K562 (cell line): ENCODE results near the gene LRP1B. TPM values are rescaled to one million over a fixed set of nuclear protein-coding genes. Genes with fewer than 3 reads are reported as not detected.

Experiments
- ATAC-seq: fragments of 200-7000 bp; cut with Tn5 transposase; 3 replicates; pipeline ENCODE4 v1.9.1; 2020; ENCODE audit warnings: moderate library complexity
- BruUV-seq: library from RNA; stranded (reverse); fragments of 400-500 nt; replicated peaks from 2 replicates; lab custom pipeline; 2021; lab: Mats Ljungman, UMichigan
- CTCF ChIA-PET: fragments of 300-600 bp; formaldehyde crosslinking; extraction: SDS; loops from one replicate; lab custom pipeline; 2021; ENCODE audit warnings: low intra/inter-chr PET ratio; lab: Yijun Ruan, JAX
- POLR2A ChIA-PET: fragments of 300-600, 350-650 bp; sonication (Branson Sonifier 250); formaldehyde crosslinking; extraction: SDS; loops from one replicate; lab custom pipeline; 2021; ENCODE audit warnings: antibody characterized with exemption, inconsistent platforms; lab: Yijun Ruan, JAX
- DNase-seq, 4 experiments: peaks; one replicate each; pipeline versions ENCODE4 v3.0.0 to v3.0.0-alpha.2; 2011 to 2018; ENCODE audit warnings: low spot score in 3 of 4, mixed read lengths in 3 of 4; ENCODE audit errors: extremely low read depth in 1 of 4
- FAIRE-seq: peaks from 2 replicates; lab custom pipeline; 2011; peaks lifted over from hg19 to GRCh38; lab: Jason Lieb, UNC
- H2AFZ ChIP-seq: 2 replicates; pipeline ENCODE4 v1.6.0; 2011; ENCODE audit warnings: low read depth, low read length, control low read depth, inconsistent platforms
- H3K27ac ChIP-seq: fragments of 200-600 bp; 3 replicates; pipeline ENCODE4 v1.8.0; 2011; ENCODE audit warnings: low read depth, mild to moderate bottlenecking, control low read depth, inconsistent platforms, low read length, moderate library complexity, mixed read lengths; ENCODE audit errors: extremely low read depth
- H3K27me3 ChIP-seq, 2 experiments: fragments of 300-600 bp in 1 of 2; 2 replicates in 1 of 2; 3 replicates in 1 of 2; pipeline versions ENCODE4 v1.6.0 to v1.8.0; 2011; ENCODE audit warnings: inconsistent platforms in 2 of 2, low read length in 2 of 2, mild to moderate bottlenecking in 1 of 2, mixed read lengths in 1 of 2, moderate library complexity in 1 of 2; ENCODE audit not compliant: control insufficient read depth in 2 of 2, insufficient read depth in 2 of 2
- H3K36me3 ChIP-seq: fragments of 300-600 bp; 3 replicates; pipeline ENCODE4 v1.8.0; 2011; ENCODE audit warnings: mild to moderate bottlenecking, low read length, inconsistent platforms; ENCODE audit not compliant: control insufficient read depth, insufficient read depth
- H3K4me1 ChIP-seq, 2 experiments: fragments of 200-600 bp in 1 of 2; replicated peaks in 1 of 2; 2 replicates in 1 of 2; 3 replicates in 1 of 2; pipeline versions ENCODE4 v1.5.1 to v1.8.0; 2011; ENCODE audit warnings: inconsistent platforms in 2 of 2, low read length in 2 of 2, mild to moderate bottlenecking in 1 of 2, mixed read lengths in 1 of 2, moderate library complexity in 1 of 2; ENCODE audit not compliant: control insufficient read depth in 2 of 2, insufficient read depth in 2 of 2
- H3K4me2 ChIP-seq: 2 replicates; pipeline ENCODE4 v1.6.1; 2011; ENCODE audit warnings: low read length, control low read depth, inconsistent platforms, mixed read lengths; ENCODE audit not compliant: insufficient read depth
- H3K4me3 ChIP-seq: fragments of 200-600 bp; sonication (generic), shearing (Covaris generic); 2 replicates; pipeline ENCODE4 v1.5.1; 2016; ENCODE audit warnings: control low read depth, inconsistent platforms
- H3K79me2 ChIP-seq: fragments of 200-600 bp; 3 replicates; pipeline ENCODE4 v1.8.0; 2011; ENCODE audit warnings: low read length, inconsistent platforms; ENCODE audit not compliant: control insufficient read depth, insufficient read depth
- H3K9ac ChIP-seq, 2 experiments: 2 replicates each; pipeline versions ENCODE4 v1.6.0 to v1.6.1; 2011; ENCODE audit warnings: low read depth in 2 of 2, low read length in 2 of 2, control low read depth in 1 of 2, inconsistent platforms in 1 of 2, mild to moderate bottlenecking in 1 of 2, mixed read lengths in 1 of 2; ENCODE audit not compliant: insufficient read depth in 1 of 2
- H3K9me1 ChIP-seq: one replicate; pipeline ENCODE4 v1.6.0; 2011; ENCODE audit warnings: inconsistent platforms, mild to moderate bottlenecking, low read length, moderate library complexity; ENCODE audit not compliant: control insufficient read depth, insufficient read depth
- H3K9me3 ChIP-seq: replicated peaks from 2 replicates; pipeline ENCODE4 v1.5.1; 2011; ENCODE audit warnings: low read depth, low read length, inconsistent platforms; ENCODE audit not compliant: control insufficient read depth, insufficient read depth
- H4K20me1 ChIP-seq: replicated peaks from 2 replicates; pipeline ENCODE4 v1.6.1; 2011; ENCODE audit warnings: low read length, inconsistent platforms, mixed read lengths; ENCODE audit not compliant: control insufficient read depth, insufficient read depth
- MAZ ChIP-seq, 2 experiments: fragments of 450-650 bp in 1 of 2; sonication (generic) in 1 of 2; formaldehyde crosslinking; IDR thresholded peaks in 1 of 2; conservative IDR thresholded peaks in 1 of 2; 2 replicates each; pipeline versions ENCODE4 v1.4.0 to v1.5.0; 2020; ENCODE audit warnings: mild to moderate bottlenecking in 1 of 2, missing genetic modification reagents in 1 of 2
- NFATC3 ChIP-seq: fragments of 450-650 bp; IDR thresholded peaks from 2 replicates; pipeline ENCODE4 v1.6.1; 2017; ENCODE audit warnings: mild to moderate bottlenecking
- SETDB1 ChIP-seq: IDR thresholded peaks from one replicate; pipeline ENCODE4 v1.6.1; 2012; ENCODE audit warnings: low read length, control low read depth, inconsistent platforms
- ZNF41 ChIP-seq: fragments of 250-450 bp; sonication (Bioruptor Pico); conservative IDR thresholded peaks from 2 replicates; pipeline ENCODE4 v1.4.0; 2020; ENCODE audit warnings: mild to moderate bottlenecking
- ZNF561 ChIP-seq: fragments of 450-650 bp; formaldehyde crosslinking; conservative IDR thresholded peaks from 2 replicates; pipeline ENCODE4 v1.4.0; 2020; ENCODE audit warnings: mild to moderate bottlenecking, moderate library complexity
- ZNF695 ChIP-seq: fragments of 450-650 bp; formaldehyde crosslinking; IDR thresholded peaks from 2 replicates; pipeline ENCODE4 v1.4.0; 2020; ENCODE audit warnings: mild to moderate bottlenecking, moderate library complexity
- in situ Hi-C: fragments of 300-500 bp; cut with MboI; formaldehyde crosslinking; loops from 4 replicates; pipeline ENCODE4 v1.15.0; 2018; ENCODE audit warnings: inconsistent platforms, mixed read lengths
- intact Hi-C: fragments of 100-400 bp; cut with micrococcal nuclease; formaldehyde crosslinking; loops from 2 replicates; pipeline ENCODE4 v1.14.2; 2022
- polyA plus RNA-seq, 8 experiments: library from polyadenylated mRNA; depleted of rRNA in 4 of 8; stranded (reverse) in 5 of 8; unstranded in 3 of 8; fragments of >200 nt; fragmentation: Nextera tagmentation in 2 of 8; fragmentation: Illumina TruSeq in 1 of 8; extraction: Ambion mirVana in 2 of 8; extraction: Trizol in 1 of 8; gene quantifications; 2 replicates each; pipeline versions ENCODE4 v1.2.1 to v1.2.3, GENCODE V29; 2011 to 2014; ENCODE audit warnings: inconsistent platforms in 1 of 8, missing spikeins in 1 of 8
- total RNA-seq, 7 experiments: library from RNA; depleted of rRNA in 6 of 7; stranded (reverse); fragments of >200 nt in 6 of 7; fragmentation: Illumina TruSeq in 2 of 7; extraction: Trizol in 2 of 7; gene quantifications; 2 replicates each; pipeline versions ENCODE4 v1.2.1 to v1.2.3, GENCODE V29; 2011 to 2021; ENCODE audit warnings: low replicate concordance in 1 of 7
- TF ChIP-seq, protein P1 (sequence below), 2 experiments: fragments of 450-650 bp; IDR thresholded peaks; 2 replicates each; pipeline ENCODE4 v1.6.1; 2016; ENCODE audit warnings: mild to moderate bottlenecking in 2 of 2, borderline replicate concordance in 1 of 2, low read depth in 1 of 2, moderate library complexity in 1 of 2
- TF ChIP-seq, protein P2 (sequence below): fragments of 250-450 bp; sonication (Bioruptor Pico); IDR thresholded peaks from 2 replicates; pipeline ENCODE4 v1.5.0; 2020; ENCODE audit warnings: mild to moderate bottlenecking
- TF ChIP-seq, protein P3 (sequence below): fragments of 450-650 bp; IDR thresholded peaks from 2 replicates; pipeline ENCODE4 v1.6.1; 2018; ENCODE audit warnings: mild to moderate bottlenecking, low read depth; ENCODE audit not compliant: partially characterized antibody
- TF ChIP-seq, protein P4 (sequence below): conservative IDR thresholded peaks from 2 replicates; pipeline ENCODE4 v1.6.1; 2011; ENCODE audit warnings: low read depth, mild to moderate bottlenecking, low read length; ENCODE audit not compliant: control insufficient read depth

Gene LRP1B
- total and polyA plus RNA-seq, 9 of the 15 experiments (the other 6 are each of a cell fraction or from before 2014, with no cell fraction given), result not detected

DNA sequence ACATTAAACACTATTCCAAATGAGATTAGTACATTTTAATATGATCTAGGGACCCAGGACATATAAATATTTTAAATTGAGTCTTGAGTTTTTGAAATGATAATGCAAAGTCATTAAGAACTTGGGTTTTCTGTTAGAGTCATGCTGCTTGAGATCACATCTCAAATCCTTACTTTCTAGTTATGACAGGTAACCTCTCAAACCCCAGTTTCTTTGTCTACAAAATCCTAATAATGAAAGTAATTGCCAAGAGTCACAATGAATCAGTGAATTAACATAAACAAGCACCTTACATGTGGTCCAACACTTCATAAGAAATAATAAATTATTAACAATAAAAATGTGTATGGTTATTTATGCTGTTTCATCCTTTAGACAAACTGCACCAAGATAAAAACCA is 607.6 kb downstream of the LRP1B start:
- ChIA-PET CTCF (no interaction called here), POLR2A (no interaction called here)
- Histone ChIP-seq H2AFZ (no peak overlapping the region), H3K36me3 (no peaks in the 10 kb centered on the region), H3K9ac (no peak overlapping the region), H4K20me1 (no peaks in the 10 kb centered on the region), H3K9me3 (no peaks in the 10 kb centered on the region), H3K79me2 (no peaks in the 10 kb centered on the region), H3K4me3 (no peak overlapping the region), H3K9me1 (no peaks in the 10 kb centered on the region), H3K27ac (no peak overlapping the region), H3K4me2 (no peak overlapping the region), H3K4me1 (no peaks in the 10 kb centered on the region), H3K27me3 (no peaks in the 10 kb centered on the region)
- intact Hi-C loops (no loop called here), in situ Hi-C loops (no loop called here)
- ATAC-seq (no peak), DNase-seq (no peak), FAIRE-seq (no peak)
- BruUV-seq, result no TSS peak
- TF ChIP-seq ZNF41 (CRISPR knock-in tag) (no peak), ZNF695 (CRISPR knock-in tag) (no peak), NFATC3 (no peak), MAZ (CRISPR knock-in tag; conservative IDR thresholded peaks at IDR 0.05 in 1 of 2, IDR thresholded peaks at IDR 0.05 in 1 of 2) (no peak), ZNF561 (CRISPR knock-in tag) (no peak), SETDB1 (no peak)
- TF ChIP-seq, protein P1, sequence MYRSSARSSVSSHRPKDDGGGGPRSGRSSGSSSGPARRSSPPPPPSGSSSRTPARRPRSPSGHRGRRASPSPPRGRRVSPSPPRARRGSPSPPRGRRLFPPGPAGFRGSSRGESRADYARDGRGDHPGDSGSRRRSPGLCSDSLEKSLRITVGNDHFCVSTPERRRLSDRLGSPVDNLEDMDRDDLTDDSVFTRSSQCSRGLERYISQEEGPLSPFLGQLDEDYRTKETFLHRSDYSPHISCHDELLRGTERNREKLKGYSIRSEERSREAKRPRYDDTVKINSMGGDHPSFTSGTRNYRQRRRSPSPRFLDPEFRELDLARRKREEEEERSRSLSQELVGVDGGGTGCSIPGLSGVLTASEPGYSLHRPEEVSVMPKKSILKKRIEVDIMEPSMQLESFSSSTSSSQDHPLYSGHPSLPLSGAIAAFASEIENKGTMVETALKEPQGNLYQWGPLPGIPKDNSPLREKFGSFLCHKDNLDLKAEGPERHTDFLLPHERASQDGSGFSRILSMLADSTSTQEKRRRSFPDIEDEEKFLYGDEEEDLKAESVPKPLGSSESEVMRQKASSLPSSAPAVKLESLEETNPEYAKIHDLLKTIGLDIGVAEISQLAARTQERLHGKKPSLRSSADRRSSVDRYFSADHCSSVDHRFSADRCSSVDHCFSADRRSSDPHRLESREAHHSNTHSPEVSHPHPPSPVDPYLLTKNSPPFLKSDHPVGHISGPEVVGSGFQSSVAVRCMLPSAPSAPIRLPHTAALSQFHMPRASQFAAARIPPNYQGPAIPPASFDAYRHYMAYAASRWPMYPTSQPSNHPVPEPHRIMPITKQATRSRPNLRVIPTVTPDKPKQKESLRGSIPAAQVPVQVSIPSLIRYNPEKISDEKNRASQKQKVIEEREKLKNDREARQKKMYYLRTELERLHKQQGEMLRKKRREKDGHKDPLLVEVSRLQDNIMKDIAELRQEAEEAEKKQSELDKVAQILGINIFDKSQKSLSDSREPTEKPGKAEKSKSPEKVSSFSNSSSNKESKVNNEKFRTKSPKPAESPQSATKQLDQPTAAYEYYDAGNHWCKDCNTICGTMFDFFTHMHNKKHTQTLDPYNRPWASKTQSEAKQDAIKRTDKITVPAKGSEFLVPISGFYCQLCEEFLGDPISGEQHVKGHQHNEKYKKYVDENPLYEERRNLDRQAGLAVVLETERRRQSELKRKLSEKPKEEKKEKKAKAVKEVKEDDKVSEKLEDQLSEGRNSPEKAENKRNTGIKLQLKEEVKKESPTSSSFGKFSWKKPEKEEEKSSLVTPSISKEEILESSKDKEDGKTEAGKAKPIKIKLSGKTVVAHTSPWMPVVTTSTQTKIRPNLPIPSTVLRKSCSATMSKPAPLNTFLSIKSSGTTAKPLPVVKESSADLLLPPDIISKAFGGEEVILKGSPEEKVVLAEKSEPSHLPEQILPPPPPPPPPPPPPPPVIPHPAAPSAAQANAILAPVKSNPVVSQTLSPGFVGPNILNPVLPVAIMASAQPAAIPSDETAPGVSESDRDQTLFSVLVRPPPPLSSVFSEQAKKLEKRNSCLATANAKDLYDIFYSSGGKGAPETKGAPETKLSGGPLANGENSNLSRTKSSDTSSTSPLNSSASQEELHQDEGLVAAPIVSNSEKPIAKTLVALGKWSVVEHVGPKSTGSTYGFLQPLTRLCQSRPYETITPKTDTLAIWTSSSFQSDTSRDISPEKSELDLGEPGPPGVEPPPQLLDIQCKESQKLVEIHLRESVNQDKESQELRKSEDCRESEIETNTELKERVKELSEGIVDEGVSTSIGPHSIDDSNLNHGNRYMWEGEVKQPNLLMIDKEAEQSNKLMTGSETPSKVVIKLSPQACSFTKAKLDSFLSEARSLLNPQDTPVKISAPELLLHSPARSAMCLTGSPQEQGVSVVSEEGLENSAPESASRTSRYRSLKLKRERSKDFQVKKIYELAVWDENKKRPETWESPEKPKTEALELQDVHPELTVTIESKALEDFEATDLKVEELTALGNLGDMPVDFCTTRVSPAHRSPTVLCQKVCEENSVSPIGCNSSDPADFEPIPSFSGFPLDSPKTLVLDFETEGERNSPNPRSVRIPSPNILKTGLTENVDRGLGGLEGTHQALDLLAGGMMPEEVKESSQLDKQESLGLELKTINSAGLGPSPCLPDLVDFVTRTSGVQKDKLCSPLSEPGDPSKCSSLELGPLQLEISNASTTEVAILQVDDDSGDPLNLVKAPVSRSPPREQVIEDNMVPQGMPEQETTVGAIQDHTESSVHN (IDR thresholded peaks at IDR 0.05; ENCODE audit: borderline replicate concordance in 1 of 2, low read depth in 1 of 2), result no peak
- TF ChIP-seq, protein P2, sequence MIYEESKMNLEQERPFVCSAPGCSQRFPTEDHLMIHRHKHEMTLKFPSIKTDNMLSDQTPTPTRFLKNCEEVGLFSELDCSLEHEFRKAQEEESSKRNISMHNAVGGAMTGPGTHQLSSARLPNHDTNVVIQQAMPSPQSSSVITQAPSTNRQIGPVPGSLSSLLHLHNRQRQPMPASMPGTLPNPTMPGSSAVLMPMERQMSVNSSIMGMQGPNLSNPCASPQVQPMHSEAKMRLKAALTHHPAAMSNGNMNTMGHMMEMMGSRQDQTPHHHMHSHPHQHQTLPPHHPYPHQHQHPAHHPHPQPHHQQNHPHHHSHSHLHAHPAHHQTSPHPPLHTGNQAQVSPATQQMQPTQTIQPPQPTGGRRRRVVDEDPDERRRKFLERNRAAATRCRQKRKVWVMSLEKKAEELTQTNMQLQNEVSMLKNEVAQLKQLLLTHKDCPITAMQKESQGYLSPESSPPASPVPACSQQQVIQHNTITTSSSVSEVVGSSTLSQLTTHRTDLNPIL, result no peak
- TF ChIP-seq, protein P3, sequence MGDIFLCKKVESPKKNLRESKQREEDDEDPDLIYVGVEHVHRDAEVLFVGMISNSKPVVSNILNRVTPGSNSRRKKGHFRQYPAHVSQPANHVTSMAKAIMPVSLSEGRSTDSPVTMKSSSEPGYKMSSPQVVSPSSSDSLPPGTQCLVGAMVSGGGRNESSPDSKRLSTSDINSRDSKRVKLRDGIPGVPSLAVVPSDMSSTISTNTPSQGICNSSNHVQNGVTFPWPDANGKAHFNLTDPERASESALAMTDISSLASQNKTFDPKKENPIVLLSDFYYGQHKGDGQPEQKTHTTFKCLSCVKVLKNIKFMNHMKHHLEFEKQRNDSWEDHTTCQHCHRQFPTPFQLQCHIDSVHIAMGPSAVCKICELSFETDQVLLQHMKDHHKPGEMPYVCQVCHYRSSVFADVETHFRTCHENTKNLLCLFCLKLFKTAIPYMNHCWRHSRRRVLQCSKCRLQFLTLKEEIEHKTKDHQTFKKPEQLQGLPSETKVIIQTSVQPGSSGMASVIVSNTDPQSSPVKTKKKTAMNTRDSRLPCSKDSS, result no peak
- TF ChIP-seq, protein P4, sequence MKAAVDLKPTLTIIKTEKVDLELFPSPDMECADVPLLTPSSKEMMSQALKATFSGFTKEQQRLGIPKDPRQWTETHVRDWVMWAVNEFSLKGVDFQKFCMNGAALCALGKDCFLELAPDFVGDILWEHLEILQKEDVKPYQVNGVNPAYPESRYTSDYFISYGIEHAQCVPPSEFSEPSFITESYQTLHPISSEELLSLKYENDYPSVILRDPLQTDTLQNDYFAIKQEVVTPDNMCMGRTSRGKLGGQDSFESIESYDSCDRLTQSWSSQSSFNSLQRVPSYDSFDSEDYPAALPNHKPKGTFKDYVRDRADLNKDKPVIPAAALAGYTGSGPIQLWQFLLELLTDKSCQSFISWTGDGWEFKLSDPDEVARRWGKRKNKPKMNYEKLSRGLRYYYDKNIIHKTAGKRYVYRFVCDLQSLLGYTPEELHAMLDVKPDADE, result no peak
